Aorta (tissue), 5 donors: ENCODE measurements around the gene SLC38A9. TPM values are rescaled to one million over a fixed set of nuclear protein-coding genes. Genes with fewer than 3 reads are reported as not detected.
"Not testable (repeated sequence)": the region's sequence is repeated elsewhere in the genome, so short reads cannot be mapped to it uniquely, and the experiment has no call there.

ENCODE experiments used
- ATAC-seq: fragments of 200-7000 bp; cut with Tn5 transposase; one replicate; pipeline ENCODE4 v1.9.1; 2022; ENCODE audit warnings: moderate library complexity; ENCODE audit not compliant: low FRiP score
- DNase-seq, 2 donors: peaks; one replicate each; pipeline ENCODE4 v3.0.0-alpha.2; 2020
- H3K27ac ChIP-seq, 2 donors: one replicate each; pipeline ENCODE4 v1.5.1; 2013; ENCODE audit warnings: low read length in 2 of 2, mild to moderate bottlenecking in 2 of 2, moderate library complexity in 2 of 2, control low read depth in 1 of 2, inconsistent platforms in 1 of 2, low read depth in 1 of 2
- H3K27me3 ChIP-seq, 2 donors: one replicate each; pipeline ENCODE4 v1.6.1; 2013; ENCODE audit warnings: control low read depth in 1 of 2, low read length in 1 of 2, mild to moderate bottlenecking in 1 of 2, moderate library complexity in 1 of 2; ENCODE audit not compliant: insufficient read depth in 2 of 2, control insufficient read depth in 1 of 2
- H3K36me3 ChIP-seq, 2 donors: one replicate each; pipeline ENCODE4 v1.6.1; 2013; ENCODE audit warnings: control low read depth in 1 of 2, low read length in 1 of 2, mild to moderate bottlenecking in 1 of 2; ENCODE audit not compliant: insufficient read depth in 2 of 2, control insufficient read depth in 1 of 2
- H3K4me1 ChIP-seq, 2 donors: one replicate each; pipeline ENCODE4 v1.6.1; 2013; ENCODE audit warnings: low read length in 2 of 2, control low read depth in 1 of 2, mild to moderate bottlenecking in 1 of 2, moderate library complexity in 1 of 2; ENCODE audit not compliant: insufficient read depth in 2 of 2, control insufficient read depth in 1 of 2
- H3K4me3 ChIP-seq, 2 donors: one replicate each; pipeline ENCODE4 v1.5.1; 2013; ENCODE audit warnings: low read length in 2 of 2, control low read depth in 1 of 2, mild to moderate bottlenecking in 1 of 2
- H3K9me3 ChIP-seq: one replicate; pipeline ENCODE4 v1.6.1; 2013; ENCODE audit warnings: mild to moderate bottlenecking, low read length; ENCODE audit not compliant: control insufficient read depth
- WGBS, 2 donors: extraction: QIAGEN DNeasy Blood & Tissue Kit; methylation state at CpG; one replicate each; pipeline ENCODE4 v1.1.7; 2013; 5-methylcytosine and 5-hydroxymethylcytosine counted together
- intact Hi-C, 2 donors: fragments of 100-400 bp; cut with DNase I; formaldehyde crosslinking; loops; one replicate each; pipeline versions ENCODE4 v1.14.2 to v1.15.0; 2022
- long read RNA-seq, 2 donors: library from polyadenylated mRNA; unstranded; transcript quantifications; one replicate each; pipeline ENCODE4 v2.0.0, GENCODE V29; 2020 to 2021
- polyA plus RNA-seq, 2 donors: library from polyadenylated mRNA; stranded (reverse); fragments of 200-250 nt; gene quantifications; one replicate each; pipeline ENCODE4 v1.2.3, GENCODE V29; 2013
- total RNA-seq, 2 donors: library from RNA; stranded (reverse); fragmentation: NEBNext Ultra II Directional; extraction: Animal tissue kit (Norgen Biotek cat#: 25700); gene quantifications; one replicate each; pipeline ENCODE4 v1.2.1, GENCODE V29; 2021
- donor health status: healthy with polysubstance abuse.
- donor health status: Bipolar disorder and iron deficiency.
- donor health status: DM: no; HTN: no; CAD: no.
- donor health status: DM: no; HTN: no; CAD: no.
- donor health status: DM: yes; HTN: yes; CAD: no.

The SLC38A9 gene, protein sequence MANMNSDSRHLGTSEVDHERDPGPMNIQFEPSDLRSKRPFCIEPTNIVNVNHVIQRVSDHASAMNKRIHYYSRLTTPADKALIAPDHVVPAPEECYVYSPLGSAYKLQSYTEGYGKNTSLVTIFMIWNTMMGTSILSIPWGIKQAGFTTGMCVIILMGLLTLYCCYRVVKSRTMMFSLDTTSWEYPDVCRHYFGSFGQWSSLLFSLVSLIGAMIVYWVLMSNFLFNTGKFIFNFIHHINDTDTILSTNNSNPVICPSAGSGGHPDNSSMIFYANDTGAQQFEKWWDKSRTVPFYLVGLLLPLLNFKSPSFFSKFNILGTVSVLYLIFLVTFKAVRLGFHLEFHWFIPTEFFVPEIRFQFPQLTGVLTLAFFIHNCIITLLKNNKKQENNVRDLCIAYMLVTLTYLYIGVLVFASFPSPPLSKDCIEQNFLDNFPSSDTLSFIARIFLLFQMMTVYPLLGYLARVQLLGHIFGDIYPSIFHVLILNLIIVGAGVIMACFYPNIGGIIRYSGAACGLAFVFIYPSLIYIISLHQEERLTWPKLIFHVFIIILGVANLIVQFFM
- total RNA-seq (10 to 100 TPM; 22.5 to 34.7 TPM), polyA plus RNA-seq (10 to 100 TPM in 1 of 2 donors, 1 to 10 TPM in 1; 9.3 to 11.7 TPM)
- long read RNA-seq, donor 1, transcript SLC38A9-202 (16 exons, 2,927 nt), result major isoform, 5 of 20 reads
- long read RNA-seq, donor 1, partial matches to known transcripts, result 2 of 20 reads
- long read RNA-seq, donor 1, other reads (novel, unspliced or antisense), result 10 of 20 reads
- long read RNA-seq, donor 2, partial matches to known transcripts, result 1 of 10 reads
- long read RNA-seq, donor 2, other reads (novel, unspliced or antisense), result 8 of 10 reads

DNA sequence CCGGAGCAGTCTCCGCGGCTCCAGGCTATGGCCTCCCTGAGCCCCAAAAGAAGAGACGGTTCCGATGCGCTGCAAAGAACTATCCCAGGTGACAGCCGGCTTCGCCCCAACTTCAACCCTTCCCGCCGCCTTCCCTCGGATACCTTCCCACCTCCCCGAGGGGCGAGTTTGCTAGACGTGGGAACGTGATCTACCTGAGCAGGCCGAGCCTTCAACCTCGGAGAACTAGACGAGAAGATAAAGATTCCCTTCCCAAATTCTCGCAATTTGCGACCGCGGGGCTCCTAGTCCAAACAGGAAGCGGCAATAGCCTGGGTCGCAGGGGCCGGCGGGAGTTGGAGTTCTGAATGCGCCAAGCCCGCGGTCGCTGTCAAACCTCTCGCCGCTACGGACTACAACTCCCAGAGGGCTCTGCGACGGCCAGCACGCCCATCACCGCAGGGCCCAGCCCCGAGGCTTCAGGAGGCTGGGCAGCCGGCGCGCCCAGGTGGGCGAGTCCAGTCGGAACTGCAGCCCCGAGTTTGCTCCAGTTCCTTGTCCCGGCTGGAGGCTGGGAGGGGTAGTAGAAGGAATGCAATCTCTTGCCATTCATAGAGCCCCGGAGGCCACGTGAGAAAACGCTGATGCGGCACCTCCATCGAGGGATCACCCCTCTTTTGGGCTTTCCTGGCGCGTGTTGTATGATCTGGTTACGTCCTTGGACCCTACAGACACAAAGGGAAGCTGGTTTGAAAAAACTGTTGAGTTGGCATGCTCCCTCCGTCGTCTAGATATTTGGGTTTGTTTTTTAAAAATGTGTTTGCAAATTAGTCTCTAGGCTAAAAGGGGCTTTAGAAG lies at the start of gene SLC38A9:
TSS of gene SLC38A9 (minus strand) at position 302 of the 837 bp plus-strand sequence. CDS start 14,366 bp downstream, outside the sequence.
- intact Hi-C loops, result no loop called here
- Histone ChIP-seq H3K36me3 (peaks cover 0 to 3% of the 10 kb centered on the region in 2 donors), H3K4me3 (peak within 1 kb of the TSS; percentile 63 to 85), H3K27ac (no peak within 1 kb of the TSS), H3K4me1 (no peaks in the 10 kb centered on the region), H3K27me3 (no peaks in the 10 kb centered on the region), H3K9me3 (no peaks in the 10 kb centered on the region)
- WGBS, 2 donors, result 0% methylated on average over 52 to 55 of the region's 55 CpGs
- ATAC-seq, result peak; percentile 100
- peak; percentile 98 to 99 for DNase-seq

DNA sequence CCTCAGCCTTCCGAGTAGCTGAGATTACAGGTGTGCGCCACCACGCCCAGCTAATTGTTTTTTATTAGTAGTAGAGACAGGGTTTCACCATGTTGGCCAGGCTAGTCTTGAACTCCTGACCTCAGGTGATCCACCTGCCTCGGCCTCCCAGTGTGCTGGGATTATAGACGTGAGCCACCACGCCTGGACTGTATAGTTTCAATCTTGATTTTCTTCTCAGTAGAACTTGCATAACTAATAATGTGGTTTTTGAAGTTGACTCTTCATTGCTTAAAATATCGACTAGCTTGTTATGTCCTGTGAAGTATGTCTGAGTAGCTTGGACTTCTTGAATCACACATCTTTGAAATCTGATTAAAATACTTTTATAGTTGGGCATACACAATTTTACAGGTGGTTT lies 49.6 kb upstream of the SLC38A9 start:
- H3K27me3 ChIP-seq, H3K27ac ChIP-seq, H3K36me3 ChIP-seq, H3K4me3 ChIP-seq, DNase-seq, ATAC-seq, intact Hi-C loops, H3K4me1 ChIP-seq, H3K9me3 ChIP-seq: not testable (repeated sequence)
- WGBS, 2 donors, result 96 to 97% methylated on average over 7 of the region's 7 CpGs

DNA sequence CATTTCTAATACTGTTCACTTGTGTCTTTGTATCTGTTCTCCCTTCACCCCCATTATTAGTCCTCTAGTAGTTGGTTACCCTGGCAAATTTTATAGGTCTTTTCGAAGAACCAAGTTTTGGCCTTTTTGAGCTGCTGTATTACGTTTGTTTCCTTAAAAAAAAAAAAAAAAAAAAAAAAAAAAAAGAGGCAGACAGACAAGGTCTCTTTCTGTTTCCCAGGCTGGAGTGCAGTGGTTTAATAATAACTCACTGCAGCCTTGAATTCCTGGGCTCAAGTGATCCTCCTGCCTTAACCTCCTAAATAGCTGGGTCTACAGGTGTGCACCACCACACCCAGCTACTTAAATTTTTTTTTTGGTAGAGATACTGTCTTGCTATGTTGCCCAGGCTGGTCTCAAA lies 46.6 kb upstream of the SLC38A9 start:
- Histone ChIP-seq H3K4me1 (no peaks in the 10 kb centered on the region), H3K27me3 (peaks cover 0 to 2% of the 10 kb centered on the region in 2 donors), H3K36me3 (no peaks in the 10 kb centered on the region), H3K9me3 (no peaks in the 10 kb centered on the region), H3K4me3 (no peak overlapping the region), H3K27ac (no peak overlapping the region)
- 49 to 51% methylated on average over 2 of the region's 2 CpGs for WGBS, 2 donors
- intact Hi-C loops, result no loop called here
- DNase-seq (no peak), ATAC-seq (no peak)

DNA sequence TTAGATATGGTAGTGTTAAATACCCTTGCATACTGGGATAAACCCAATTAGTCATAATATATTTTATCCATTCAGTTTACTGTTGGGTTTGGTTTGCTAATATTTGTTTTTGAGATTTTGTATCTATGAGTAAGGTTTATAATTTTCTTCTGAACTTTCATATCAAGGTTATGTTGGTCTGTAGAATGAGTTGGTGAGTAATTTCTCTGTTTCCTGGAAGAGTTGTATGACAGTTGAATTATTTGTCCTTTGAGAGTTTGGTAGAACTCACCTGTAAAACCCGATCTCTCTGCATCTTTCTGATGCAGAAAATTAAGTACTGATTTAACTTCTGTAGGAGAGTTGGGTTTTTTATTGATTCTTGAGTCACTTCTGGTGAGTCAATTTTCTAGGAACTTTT lies 46.1 kb upstream of the SLC38A9 start:
- no peaks in the 10 kb centered on the region for H3K36me3 ChIP-seq
- H3K27me3 ChIP-seq, result peaks cover 0 to 2% of the 10 kb centered on the region in 2 donors
- no peak overlapping the region for H3K4me3 ChIP-seq
- no peaks in the 10 kb centered on the region for H3K4me1 ChIP-seq
- WGBS, 2 donors, result 88 to 96% methylated on average over 1 of the region's 1 CpG
- DNase-seq, result no peak
- intact Hi-C loops, result no loop called here
- H3K9me3 ChIP-seq, result no peaks in the 10 kb centered on the region
- H3K27ac ChIP-seq, result no peak overlapping the region
- ATAC-seq, result no peak

DNA sequence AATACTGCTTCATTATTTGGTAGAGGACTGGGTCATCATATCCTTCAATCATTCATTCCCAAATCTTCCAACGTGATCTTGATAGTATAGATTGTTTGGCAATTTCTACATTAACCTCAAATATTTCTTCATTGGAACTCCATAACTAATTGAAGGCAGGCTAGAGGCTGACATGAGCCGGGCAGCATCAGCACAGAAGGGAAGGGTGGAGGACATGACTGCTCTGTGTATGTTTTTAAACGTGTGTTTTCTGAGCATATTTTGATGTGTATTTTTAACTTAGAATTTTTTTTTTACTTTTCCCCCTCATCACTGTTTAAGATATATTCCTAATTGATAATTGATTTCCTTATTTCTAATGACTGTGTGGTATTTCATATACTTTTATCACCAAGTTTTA lies 38.4 kb upstream of the SLC38A9 start:
- Histone ChIP-seq H3K4me1 (no peaks in the 10 kb centered on the region), H3K36me3 (no peaks in the 10 kb centered on the region), H3K27me3 (no peaks in the 10 kb centered on the region), H3K4me3 (no peak overlapping the region), H3K27ac (no peak overlapping the region), H3K9me3 (no peaks in the 10 kb centered on the region)
- ATAC-seq, result no peak
- intact Hi-C loops, result no loop called here
- 71 to 77% methylated on average over 3 of the region's 3 CpGs for WGBS, 2 donors
- no peak for DNase-seq

DNA sequence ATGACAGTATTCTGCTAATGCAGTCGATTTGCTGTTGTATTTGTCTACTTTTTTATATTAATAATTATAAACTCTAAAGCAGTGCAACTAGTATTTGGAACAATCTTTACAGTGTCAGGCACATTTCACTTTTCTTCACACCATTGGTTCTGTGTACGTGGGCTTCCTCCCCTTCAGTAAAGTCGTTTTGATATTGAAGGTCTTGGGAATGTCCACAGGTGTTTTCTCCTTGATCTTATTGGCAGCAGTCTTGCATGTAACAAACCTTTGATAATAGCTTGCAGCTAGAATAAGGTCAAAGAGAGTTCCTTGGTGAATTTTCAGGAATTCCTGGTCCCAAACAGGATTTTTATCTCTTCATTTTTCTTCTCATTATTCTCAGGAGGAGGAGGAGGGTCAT lies 37.9 kb upstream of the SLC38A9 start:
- intact Hi-C loops, result no loop called here
- Histone ChIP-seq H3K27ac (no peak overlapping the region), H3K4me1 (no peaks in the 10 kb centered on the region), H3K9me3 (no peaks in the 10 kb centered on the region), H3K4me3 (no peak overlapping the region), H3K36me3 (no peaks in the 10 kb centered on the region), H3K27me3 (no peaks in the 10 kb centered on the region)
- no peak for DNase-seq
- no peak for ATAC-seq
- 64 to 67% methylated on average over 3 of the region's 3 CpGs for WGBS, 2 donors

DNA sequence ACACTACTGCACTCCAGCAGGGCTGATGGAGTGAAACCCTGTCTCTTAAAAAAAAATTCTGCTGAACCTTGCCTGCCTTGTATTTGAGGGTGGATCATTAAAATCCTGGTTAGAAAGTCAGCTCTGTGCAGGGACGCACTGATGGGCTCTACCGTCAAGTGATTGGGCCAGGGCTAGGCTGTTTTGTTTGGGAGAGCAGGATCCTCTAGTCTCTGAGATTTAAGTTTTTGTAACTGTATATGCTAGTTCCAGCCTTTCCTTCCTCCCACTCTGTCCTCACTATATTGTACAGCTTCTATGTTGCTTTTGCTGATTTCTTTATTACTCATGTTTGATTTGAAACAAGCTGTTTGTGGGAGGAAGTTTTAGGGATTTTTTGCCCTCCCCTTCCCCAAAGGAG lies 37.3 kb upstream of the SLC38A9 start:
- Histone ChIP-seq H3K27ac (no peak overlapping the region), H3K27me3 (no peaks in the 10 kb centered on the region), H3K36me3 (no peaks in the 10 kb centered on the region), H3K4me3 (no peak overlapping the region), H3K4me1 (no peaks in the 10 kb centered on the region), H3K9me3 (no peaks in the 10 kb centered on the region)
- no peak for DNase-seq
- intact Hi-C loops, result no loop called here
- WGBS, 2 donors, result 69 to 74% methylated on average over 2 of the region's 2 CpGs
- ATAC-seq, result no peak

DNA sequence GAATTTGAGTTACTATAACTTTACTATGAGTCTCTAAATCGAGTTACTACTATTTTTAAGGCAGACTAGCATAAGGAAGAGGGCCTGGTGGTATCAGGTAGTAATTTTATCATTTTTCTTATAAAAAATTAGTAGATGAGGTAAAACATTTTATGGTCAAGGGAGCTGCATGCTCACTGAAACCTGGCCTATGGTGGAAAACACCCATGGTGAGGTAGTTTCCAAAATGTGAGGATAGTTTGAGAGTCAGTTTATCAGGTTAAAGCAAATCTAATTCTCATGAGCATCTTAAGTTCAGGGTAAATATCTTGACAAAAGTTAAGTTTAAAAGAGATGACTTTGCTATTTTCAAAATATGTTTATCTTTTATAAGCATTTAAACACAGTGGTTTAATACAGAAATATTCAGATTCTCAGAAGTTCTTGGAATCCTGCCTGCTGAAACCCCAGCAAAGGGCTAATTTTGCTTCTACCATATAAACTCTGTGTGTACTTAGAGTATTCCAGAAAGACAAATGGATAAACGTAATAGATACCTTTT lies 35.7 kb upstream of the SLC38A9 start:
- Histone ChIP-seq H3K9me3 (no peaks in the 10 kb centered on the region), H3K27me3 (no peaks in the 10 kb centered on the region), H3K27ac (no peak overlapping the region), H3K4me1 (no peaks in the 10 kb centered on the region), H3K36me3 (no peaks in the 10 kb centered on the region), H3K4me3 (no peak overlapping the region)
- 77% methylated on average over 2 of the region's 2 CpGs for WGBS, 2 donors
- ATAC-seq (no peak), DNase-seq (no peak)
- intact Hi-C loops, result no loop called here
